ENCODE measurements around the gene SIX1. TPM values are rescaled to one million over a fixed set of nuclear protein-coding genes. Genes with fewer than 3 reads are reported as not detected.

The SIX1 gene
- total and polyA plus RNA-seq, 10 donors = 0.03 TPM; not detected in 9

DNA sequence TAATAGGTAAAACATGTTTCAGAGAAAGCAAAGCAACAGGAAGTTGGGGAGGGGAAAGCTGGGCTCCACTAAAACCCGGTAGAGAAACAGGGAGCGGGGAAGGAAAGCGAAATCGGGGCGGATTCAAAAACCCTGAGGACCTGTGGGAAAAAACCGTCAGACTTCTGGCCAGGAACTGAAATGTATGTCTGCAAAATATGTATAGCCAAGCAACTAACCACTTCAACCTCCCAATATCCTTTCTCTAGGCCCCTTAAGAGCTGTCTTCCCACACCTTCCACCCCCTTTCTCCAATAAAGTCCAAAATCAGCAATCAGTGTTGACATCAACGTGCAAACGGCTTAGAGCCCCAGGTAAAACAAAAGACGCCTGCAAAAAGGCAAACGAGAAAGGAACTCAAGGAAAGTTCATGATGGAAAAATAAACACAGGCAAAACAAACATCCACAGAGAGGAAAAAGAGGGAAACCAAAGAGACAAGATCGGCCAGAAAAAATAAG lies 32.8 kb downstream of the SIX1 start:
- WGBS, 5 donors = 54 to 66% (median 57%) methylated on average over 11 of the region's 11 CpGs
- H3K27me3 ChIP-seq (replicated peaks in 1 of 7) = peaks cover 0 to 19% (median 0%) of the 10 kb centered on the region in 7 donors
- H3K4me1 ChIP-seq = no peaks in the 10 kb centered on the region
- H3K27ac ChIP-seq = no peak overlapping the region
- no peak overlapping the region for H3K4me3 ChIP-seq
- no peaks in the 10 kb centered on the region for H3K36me3 ChIP-seq
- TF ChIP-seq, protein P1, sequence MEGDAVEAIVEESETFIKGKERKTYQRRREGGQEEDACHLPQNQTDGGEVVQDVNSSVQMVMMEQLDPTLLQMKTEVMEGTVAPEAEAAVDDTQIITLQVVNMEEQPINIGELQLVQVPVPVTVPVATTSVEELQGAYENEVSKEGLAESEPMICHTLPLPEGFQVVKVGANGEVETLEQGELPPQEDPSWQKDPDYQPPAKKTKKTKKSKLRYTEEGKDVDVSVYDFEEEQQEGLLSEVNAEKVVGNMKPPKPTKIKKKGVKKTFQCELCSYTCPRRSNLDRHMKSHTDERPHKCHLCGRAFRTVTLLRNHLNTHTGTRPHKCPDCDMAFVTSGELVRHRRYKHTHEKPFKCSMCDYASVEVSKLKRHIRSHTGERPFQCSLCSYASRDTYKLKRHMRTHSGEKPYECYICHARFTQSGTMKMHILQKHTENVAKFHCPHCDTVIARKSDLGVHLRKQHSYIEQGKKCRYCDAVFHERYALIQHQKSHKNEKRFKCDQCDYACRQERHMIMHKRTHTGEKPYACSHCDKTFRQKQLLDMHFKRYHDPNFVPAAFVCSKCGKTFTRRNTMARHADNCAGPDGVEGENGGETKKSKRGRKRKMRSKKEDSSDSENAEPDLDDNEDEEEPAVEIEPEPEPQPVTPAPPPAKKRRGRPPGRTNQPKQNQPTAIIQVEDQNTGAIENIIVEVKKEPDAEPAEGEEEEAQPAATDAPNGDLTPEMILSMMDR (IDR thresholded peaks at IDR 0.05 in 8 of 11, conservative IDR thresholded peaks at IDR 0.05 in 3 of 11) = no peak
- TF ChIP-seq POLR2A (IDR thresholded peaks at IDR 0.05) (no peak), POLR2AphosphoS5 (IDR thresholded peaks at IDR 0.05) (no peak)
- no peak for DNase-seq
- H3K9me3 ChIP-seq = peaks cover 0 to under 1% (median under 1%) of the 10 kb centered on the region in 8 donors
- intact Hi-C loops (cut with DNase I; ENCODE audit: low total_unique reads) = no loop called here

DNA sequence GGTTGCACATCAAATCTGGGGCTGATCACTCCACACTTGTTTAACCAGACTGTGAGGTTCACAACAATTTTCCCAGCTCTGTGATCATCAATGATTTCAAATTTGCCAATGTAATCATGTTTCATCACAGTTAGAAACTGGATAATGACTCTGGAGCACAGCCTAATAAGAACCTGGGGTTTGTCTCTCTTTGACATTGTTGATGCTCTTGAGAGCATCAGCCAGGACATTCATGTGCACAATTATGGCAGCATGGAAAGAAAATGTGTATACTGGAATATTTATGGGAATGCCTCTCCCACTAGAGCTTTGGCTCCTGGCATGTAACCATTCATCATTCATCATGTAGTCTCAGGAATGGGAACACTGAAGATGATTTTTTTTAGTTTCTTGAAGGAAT lies 47.0 kb downstream of the SIX1 start:
- Histone ChIP-seq H3K4me3 (no peak overlapping the region), H3K27me3 (replicated peaks in 1 of 7) (peaks cover 0 to 10% (median 0%) of the 10 kb centered on the region in 7 donors), H3K36me3 (no peaks in the 10 kb centered on the region), H3K27ac (no peak overlapping the region), H3K9me3 (peaks cover 0 to 9% (median 3%) of the 10 kb centered on the region in 8 donors), H3K4me1 (no peaks in the 10 kb centered on the region)
- TF ChIP-seq, protein P1 (IDR thresholded peaks at IDR 0.05 in 8 of 11, conservative IDR thresholded peaks at IDR 0.05 in 3 of 11) = no peak
- TF ChIP-seq POLR2A (IDR thresholded peaks at IDR 0.05) = no peak
- no peak for TF ChIP-seq POLR2AphosphoS5 (IDR thresholded peaks at IDR 0.05)
- intact Hi-C loops (cut with DNase I; ENCODE audit: low total_unique reads) = no loop called here
- no peak for DNase-seq

DNA sequence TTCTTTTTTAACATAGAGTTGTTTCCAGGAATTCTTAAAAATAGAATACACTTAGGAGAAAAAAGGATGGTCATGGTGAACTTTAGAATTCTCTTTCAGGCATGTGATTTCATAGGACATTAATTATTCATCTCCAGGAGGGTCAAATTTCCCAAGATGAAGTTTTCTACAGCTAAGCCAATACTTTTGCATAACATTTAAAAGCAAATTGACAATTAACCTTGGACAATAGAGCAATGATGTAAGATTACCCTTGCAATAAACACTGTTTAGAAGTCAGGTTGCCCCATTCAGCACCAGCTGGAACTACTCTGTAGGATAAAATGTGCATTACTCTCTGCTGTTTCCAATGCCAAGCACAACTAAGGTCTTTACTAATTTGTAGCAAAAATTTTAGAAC lies 49.5 kb downstream of the SIX1 start:
- intact Hi-C loops (cut with DNase I; ENCODE audit: low total_unique reads) = no loop called here
- Histone ChIP-seq H3K27ac (no peak overlapping the region), H3K4me3 (no peak overlapping the region), H3K27me3 (replicated peaks in 1 of 7) (peaks cover 0 to 16% (median 0%) of the 10 kb centered on the region in 7 donors), H3K9me3 (no peaks in the 10 kb centered on the region), H3K36me3 (no peaks in the 10 kb centered on the region), H3K4me1 (no peaks in the 10 kb centered on the region)
- DNase-seq = no peak
- no peak for TF ChIP-seq POLR2A (IDR thresholded peaks at IDR 0.05)
- TF ChIP-seq, protein P1 (IDR thresholded peaks at IDR 0.05 in 8 of 11, conservative IDR thresholded peaks at IDR 0.05 in 3 of 11) = no peak
- TF ChIP-seq POLR2AphosphoS5 (IDR thresholded peaks at IDR 0.05) = no peak

DNA sequence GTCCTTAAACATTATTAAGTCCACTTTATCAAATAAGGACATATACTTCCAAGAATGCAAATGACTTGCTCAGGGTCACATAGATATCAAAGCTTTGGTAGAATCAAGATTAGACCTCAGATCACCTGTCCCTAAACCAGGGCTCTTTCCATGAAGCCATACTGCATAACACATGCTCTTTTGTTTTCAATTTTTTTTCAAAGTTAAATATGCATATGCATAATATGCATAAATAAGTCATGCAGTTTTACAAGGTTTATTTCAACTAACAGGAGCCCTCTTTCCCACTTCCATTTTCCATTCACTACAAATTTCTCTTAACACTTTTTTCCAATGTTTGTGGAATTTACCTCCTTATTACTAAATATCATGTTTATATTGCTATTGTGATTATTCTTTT lies 53.1 kb downstream of the SIX1 start:
- Histone ChIP-seq H3K9me3 (no peaks in the 10 kb centered on the region), H3K4me3 (no peak overlapping the region), H3K4me1 (no peaks in the 10 kb centered on the region), H3K27me3 (replicated peaks in 1 of 7) (peaks cover 0 to 9% (median 0%) of the 10 kb centered on the region in 7 donors), H3K27ac (no peak overlapping the region), H3K36me3 (no peaks in the 10 kb centered on the region)
- DNase-seq = no peak
- TF ChIP-seq POLR2AphosphoS5 (IDR thresholded peaks at IDR 0.05) = no peak
- no peak for TF ChIP-seq POLR2A (IDR thresholded peaks at IDR 0.05)
- TF ChIP-seq, protein P1 (IDR thresholded peaks at IDR 0.05 in 8 of 11, conservative IDR thresholded peaks at IDR 0.05 in 3 of 11) = no peak
- intact Hi-C loops (cut with DNase I; ENCODE audit: low total_unique reads) = no loop called here

Data from spleen (tissue), 11 donors.